PC-9 (cell line): ENCODE measurements around the gene HSPA12A.

Experiments
- CTCF ChIP-seq: fragments of 200-600 bp; sonication (generic); conservative IDR thresholded peaks from 2 replicates; pipeline ENCODE4 v1.6.1; 2017; ENCODE audit warnings: mixed run types, antibody characterized with exemption, mild to moderate bottlenecking, moderate library complexity
- EZH2 ChIP-seq: fragments of 200-600 bp; sonication (generic); IDR thresholded peaks from 2 replicates; pipeline ENCODE4 v1.8.0; 2017; ENCODE audit warnings: antibody characterized with exemption, low read depth

GRCh38 chr10:116671274-116671926, 71.0 kb downstream of the HSPA12A start:
- TF ChIP-seq CTCF: no peak
- no peak for TF ChIP-seq EZH2
